ENCODE measurements around the gene CFAP97D1. TPM values are rescaled to one million over a fixed set of nuclear protein-coding genes. Genes with fewer than 3 reads are reported as not detected.
"Not testable (repeated sequence)": the region's sequence is repeated elsewhere in the genome, so short reads cannot be mapped to it uniquely, and the experiment has no call there.

The CFAP97D1 gene
- total RNA-seq, 1 donor from 2014 or later = not detected

DNA sequence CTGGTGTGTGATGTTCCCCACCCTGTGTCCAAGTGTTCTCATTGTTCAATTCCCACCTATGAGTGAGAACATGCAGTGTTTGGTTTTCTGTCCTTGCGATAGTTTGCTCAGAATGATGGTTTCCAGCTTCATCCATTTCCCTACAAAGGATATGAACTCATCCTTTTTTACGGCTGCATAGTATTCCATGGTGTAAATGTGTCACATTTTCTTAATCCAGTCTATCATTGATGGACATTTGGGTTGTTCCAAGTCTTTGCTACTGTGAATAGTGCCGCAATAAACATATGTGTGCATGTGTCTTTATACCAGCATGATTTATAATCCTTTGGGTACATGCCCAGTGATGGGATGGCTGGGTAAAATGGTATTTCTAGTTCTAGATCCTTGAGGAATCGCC is 12.4 kb downstream of the CFAP97D1 start:
- intact Hi-C loops (cut with micrococcal nuclease) = not testable (repeated sequence)

DNA sequence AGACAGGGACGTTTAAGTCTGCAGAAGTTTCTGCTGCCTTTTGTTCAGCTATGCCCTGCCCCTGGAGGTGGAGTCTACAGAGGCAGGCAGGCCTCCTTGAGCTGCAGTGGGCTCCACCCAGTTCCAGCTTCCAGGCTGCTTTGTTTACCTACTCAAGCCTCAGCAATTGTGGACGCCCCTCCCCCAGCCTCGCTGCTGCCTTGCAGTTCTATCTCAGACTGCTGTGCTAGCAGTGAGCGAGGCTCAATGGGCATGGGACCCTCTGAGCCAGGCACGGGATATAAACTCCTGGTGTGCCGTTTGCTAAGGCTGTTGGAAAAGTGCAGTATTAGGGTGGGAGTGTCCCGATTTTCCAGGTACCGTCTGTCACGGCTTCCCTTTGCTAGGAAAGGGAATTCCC is 17.8 kb downstream of the CFAP97D1 start:
- intact Hi-C loops (cut with micrococcal nuclease) = not testable (repeated sequence)

DNA sequence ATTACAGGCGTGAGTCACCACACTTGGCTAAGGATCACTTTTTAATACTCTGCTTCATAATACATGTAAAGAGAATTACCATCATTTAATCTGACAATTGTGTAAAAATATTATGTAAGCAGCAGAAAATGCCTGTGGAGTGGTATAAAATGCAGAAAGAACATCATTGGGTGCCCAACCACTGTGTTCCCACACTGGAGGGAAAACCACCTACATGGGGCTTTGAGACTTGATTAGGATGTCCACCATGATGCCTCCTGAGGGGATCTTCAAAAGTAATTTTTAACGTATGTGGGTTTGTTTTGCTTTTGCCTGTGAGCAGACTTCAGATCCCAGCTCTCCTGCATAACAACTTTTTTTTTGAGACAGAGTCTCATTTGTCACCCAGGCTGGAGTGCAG is 18.8 kb downstream of the CFAP97D1 start:
- intact Hi-C loops (cut with micrococcal nuclease) = no loop called here

DNA sequence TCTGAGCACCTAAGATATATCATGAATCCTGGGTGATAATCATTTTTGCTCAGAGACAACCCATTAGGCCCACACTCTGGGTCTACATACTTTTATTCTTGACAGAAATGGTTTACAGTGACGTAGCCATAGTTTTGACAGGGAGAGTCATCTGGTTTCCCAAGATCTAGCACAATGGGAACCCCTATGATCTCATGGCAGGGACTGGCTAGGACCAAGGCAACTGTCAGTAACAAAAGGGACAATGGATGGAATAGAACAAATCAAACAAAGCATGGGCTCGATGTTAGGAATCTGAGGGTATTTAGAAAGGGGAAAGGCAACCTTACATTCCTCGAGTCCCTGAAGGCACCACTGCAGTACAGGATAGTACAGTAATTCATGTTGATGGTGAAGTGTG is 20.5 kb downstream of the CFAP97D1 start:
- intact Hi-C loops (cut with micrococcal nuclease) = no loop called here

DNA sequence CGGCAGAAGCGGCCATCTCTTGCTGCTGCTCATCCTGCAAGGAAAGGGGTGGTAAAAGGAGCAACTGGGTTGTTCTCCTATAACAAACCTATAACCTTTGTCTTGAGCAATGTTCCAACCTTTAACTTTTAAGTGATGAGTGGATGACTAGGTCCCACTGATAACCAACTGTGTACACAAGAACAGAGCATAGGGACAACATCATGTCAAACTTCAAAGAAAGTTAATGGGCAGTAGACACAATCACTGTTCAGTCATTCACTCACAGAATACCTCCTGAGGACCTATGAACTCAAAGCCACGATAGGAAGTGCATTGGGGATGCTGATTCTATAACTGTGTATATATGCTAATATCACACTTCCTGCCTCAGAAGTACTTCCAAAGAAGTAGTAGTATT is 21.6 kb downstream of the CFAP97D1 start:
- intact Hi-C loops (cut with micrococcal nuclease) = no loop called here

DNA sequence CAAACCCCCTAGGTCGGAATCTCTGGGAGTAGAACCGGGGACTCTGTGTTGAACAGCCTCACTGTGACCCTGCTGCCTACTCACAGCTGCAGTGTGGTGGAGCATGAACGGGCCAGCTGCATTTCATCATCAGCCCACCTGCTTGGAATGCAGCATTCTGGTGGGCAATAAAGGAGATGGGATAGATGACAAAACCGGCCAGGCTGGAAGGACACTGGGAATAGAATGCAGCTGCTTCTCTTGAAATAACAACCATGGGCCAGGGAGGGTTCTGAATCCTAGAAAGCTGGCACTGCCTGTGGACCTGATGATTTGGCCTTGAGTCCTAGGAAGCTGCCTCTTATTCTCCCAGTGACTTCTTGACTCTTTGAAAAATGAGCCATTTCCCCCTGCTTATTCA is 23.5 kb downstream of the CFAP97D1 start:
- intact Hi-C loops (cut with micrococcal nuclease) = no loop called here

DNA sequence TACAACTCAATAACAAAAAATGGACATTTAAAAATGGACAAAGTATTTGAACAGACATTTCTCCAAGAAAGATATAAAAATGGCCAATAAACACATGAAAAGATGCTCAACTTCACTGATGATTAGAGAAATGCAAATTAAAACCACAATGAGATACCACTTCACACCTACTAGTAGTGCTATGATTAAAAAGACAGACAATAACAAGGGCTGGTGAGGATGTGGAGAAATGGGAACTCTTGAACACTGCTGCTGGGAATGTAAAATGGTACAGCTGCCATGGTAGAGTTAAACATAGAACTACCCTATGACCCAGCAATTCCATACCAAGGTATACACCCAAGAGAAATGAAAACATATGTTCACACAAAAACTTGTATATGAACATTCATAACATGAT is 24.9 kb downstream of the CFAP97D1 start:
- intact Hi-C loops (cut with micrococcal nuclease) = no loop called here

DNA sequence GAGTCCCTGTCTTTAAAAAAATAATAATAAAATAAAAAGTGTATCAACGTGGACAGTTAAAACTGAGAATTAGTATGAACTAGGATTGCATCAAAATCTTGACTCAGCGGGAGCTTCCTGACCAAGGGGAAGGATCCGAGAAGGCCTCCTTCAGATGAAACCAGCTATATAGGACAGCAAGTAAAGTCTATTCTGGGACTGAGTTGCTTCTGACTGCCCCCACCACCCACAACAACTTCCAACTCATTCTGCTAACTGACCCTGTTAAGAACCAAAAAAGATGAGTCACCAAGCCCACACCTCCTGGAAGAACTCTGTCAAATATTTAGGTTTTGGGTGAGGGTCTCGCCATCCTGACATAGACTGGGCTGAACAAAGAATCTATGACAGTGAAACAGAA is 27.8 kb downstream of the CFAP97D1 start:
- intact Hi-C loops (cut with micrococcal nuclease) = no loop called here

DNA sequence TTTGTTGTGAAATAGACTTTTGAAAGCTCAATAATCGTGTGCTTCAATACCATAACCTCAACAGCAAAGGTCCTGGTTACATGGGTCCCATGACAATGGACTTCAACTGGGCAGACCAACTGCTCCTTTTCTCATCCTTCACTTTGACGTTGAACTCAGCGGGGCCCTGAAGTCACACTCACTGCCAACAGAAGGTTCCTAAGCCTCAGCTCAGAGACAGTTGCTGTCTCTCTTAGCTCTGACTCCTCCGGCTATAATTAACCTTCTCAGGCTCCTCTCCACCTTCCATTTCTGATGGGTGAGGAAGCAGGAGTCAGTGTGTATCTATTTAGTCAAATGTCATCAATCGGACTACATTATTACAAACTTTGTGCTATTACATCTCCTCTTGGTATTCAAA is 28.9 kb downstream of the CFAP97D1 start:
- intact Hi-C loops (cut with micrococcal nuclease) = no loop called here

DNA sequence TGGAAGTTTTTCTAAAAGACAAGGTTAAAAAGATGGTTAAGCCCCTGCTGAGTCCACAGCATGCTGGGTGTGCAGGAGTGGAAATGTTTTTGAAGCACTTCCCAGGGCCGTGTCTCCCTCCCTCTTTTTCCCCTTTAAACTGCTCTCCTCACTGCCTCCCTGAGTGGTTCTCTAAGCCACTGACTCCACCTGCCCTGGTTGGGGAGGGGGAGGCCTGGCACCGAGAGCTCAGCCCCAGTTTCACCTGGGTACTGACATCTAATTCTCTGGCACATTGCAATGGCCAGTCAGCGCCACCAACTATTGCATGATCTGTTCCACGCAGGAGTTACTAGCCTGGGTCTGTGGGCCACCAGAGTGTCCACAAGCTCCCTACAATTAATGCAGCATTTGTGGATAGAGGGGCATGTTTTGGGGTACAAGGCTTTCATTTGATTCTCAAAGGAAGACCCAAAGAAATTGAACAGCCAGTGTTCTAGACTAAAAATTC is 30.0 kb downstream of the CFAP97D1 start:
- intact Hi-C loops (cut with micrococcal nuclease) = no loop called here

DNA sequence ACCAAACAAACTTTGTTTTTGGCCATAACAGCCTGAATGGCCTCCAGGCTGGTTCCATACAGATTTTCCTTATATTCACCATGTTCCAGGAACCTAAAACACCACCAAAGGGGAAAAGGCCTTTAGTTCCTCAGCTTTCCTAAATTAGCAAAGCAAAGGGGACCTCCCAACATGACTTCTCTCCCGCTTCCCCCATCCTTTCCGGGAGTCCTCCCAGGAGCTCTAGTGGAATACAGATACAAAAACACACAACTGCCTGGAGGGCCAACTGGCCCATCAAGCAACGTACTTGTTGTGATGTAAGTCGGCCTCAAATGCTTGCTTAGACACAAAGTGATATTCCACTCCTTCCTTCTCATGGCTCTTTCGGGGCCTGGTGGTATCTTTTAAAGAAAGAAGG is 30.6 kb downstream of the CFAP97D1 start:
- intact Hi-C loops (cut with micrococcal nuclease) = no loop called here

DNA sequence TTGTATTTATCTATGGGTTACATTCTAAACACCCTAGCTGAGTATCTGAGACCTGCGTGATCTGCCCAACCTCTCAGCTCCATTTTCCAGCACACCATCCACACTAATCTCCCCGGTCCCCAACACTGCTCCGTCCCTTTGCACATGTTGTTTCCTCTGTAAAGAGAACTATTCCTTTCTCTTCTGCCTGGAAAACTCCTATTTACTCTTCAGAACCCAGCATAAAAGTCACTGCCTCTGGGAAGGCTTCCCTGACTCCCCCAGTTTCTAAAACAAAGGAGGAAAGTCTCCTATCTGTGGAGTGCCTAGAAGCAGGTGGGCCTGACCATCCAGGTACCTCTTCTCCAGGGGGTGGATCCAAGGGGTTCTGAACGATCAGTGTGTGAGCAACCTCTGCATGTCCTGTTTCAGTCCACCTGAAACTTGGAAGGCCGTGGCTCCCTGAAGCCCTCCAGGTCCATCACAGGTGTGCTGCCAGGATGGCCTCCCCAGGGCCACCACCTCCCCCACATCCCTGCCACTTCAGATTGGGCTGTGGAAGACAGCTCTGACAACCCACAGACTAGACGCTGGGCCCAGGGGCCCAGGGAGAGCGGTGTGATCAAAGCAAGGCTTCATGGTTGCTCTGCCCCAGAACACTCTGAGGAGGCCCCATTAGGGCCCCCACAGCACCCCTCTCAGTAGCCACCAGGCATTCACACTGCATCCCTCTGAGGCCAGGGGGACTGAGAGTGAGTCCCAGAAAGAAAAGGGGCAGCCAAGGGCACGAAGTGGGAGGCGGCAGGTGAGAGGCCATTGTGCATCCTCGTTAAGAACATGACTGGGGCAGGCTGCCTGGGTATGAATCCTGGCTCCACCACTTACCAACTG is 32.4 kb downstream of the CFAP97D1 start:
- intact Hi-C loops (cut with micrococcal nuclease) = no loop called here

DNA sequence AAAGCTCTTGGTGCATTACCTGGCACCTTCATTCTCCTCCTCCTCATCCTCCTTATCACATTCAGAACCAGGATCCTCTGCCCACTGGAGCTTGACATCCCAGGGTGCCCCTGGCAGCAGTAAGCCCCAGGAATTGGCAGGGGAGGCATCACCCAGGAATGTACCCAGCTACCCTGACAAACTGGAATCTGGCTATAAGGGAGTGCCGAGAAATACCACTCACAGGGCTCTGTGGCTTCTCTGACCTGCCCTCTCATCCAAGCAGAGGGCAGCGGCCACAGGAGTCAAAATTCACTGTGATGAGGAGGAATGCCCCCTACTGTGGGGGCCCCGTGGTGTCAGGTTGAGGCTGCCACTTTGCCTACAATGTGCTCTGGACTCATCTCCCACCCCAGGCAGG is 33.2 kb downstream of the CFAP97D1 start:
- intact Hi-C loops (cut with micrococcal nuclease) = no loop called here

DNA sequence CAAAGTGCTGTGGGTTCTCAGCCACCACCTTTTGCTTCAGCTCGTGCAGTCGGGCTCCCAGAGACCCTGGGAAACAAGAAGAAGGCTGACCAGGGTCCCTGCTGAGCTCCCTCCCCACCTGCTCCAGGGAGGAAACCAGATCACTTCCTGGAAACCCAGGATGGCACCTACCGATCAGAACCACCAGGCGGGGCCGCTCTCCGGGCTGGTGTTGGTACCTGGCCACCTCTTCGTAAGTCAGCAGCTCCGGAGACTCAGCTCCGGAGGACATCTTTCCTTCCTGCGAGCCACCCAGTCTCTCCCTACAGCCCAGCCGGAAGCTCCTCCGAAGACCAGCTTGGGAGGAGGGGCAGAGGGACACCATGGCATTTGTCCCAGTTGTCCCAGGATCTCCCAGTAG is 33.8 kb downstream of the CFAP97D1 start:
- intact Hi-C loops (cut with micrococcal nuclease) = no loop called here

DNA sequence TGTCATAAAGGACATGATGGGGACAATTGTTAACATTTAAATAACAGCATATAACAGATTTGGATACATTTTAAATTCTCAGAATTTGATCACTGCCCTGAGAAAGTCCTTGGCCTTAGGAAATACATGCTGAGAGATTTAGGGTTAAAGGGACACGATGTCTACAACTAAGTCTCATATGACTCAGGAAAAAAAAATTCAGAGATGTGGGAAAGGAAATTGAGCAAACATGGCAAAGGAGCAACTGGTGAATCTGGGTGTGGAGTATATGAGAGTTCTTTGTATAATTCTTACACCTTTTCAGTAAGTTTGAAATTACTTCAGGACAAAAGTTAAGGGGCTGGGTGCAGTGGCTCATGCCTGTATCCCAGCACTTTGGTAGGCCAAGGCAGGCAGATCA is 34.5 kb downstream of the CFAP97D1 start:
- intact Hi-C loops (cut with micrococcal nuclease) = no loop called here

DNA sequence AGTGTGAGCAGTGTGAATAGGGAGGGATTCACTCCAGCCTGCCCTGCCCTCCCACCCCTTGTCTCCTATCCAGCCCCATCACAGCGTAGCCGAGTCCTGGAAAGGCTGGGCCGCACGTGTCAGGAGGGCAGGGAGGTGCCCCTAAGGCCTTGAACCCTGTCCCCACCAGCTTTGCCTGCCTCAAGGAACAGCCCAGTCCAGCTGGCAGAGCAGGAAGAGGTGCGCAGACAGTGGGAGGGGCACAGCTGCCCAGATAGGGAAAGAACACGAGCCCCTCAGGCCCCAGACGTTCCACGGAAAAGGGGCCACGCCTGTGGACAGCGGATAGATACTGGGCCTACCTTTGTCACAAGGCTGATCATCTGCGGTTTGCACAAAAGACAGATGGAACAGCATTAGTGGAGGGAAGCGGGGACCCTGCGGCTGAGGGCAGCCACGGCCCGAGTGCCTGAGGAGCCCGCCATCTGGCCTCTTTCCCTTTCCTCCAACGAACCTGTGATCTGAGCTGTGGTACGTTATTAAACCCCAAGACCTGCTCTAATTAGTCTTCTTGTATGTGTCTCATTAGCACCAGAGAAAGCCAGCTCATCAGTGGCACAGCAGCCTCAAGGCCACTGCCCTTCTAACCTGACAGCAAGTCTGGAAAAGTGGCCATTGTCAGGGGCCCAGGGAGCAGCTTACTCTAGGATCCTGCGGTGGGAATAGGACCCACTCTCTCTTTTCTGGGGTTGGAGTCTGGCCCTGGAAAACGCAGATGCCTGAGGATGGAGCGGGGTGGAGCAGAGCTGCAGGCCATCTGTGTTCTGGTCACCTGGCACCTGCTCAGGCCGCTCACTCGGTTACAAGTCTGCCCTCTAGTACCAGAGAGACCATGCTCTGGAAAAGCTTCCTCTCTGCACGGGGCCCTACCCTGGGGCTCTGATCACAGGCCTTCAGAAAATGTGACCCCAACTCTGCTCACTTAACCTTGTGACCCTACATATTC is 36.4 kb downstream of the CFAP97D1 start:
- intact Hi-C loops (cut with micrococcal nuclease) = no loop called here

DNA sequence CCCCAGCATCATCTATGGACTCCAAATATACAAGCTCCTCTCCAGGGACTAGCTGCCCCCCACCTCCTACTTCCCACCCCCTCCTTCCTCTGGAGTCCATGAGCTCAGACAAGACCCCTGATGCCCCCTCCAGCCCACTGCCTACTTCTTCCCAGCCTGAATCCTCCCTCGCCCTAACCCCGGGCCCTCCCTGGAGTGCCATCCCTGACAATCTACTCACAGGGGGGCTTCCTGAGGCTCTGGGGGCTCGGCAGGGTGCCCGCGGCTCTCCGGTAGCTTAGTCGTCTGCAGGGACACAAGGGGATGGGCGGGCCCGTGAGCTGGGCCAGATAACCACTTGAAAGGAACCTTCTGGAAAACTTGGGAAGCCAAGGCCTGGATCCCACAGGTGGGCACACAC is 37.6 kb downstream of the CFAP97D1 start:
- intact Hi-C loops (cut with micrococcal nuclease) = no loop called here

DNA sequence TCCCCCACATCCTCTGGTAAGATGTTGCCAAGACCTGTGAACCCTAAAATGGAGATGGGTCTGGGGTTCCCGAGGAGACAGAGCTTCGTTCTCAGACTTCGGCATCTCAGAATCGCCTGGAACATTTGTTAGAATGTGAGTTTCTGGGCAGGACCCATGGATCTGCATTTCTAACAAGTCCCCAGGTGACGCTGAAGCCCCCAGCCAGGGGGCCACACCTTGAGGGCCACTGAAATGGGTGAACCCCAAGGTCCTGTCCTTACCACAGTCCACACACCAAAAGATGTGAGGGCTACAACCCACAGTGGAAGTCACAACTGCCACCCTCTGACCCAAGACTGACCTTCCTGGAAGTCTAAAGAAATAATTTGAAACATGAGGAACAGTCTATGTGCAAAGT is 38.7 kb downstream of the CFAP97D1 start:
- intact Hi-C loops (cut with micrococcal nuclease) = no loop called here

DNA sequence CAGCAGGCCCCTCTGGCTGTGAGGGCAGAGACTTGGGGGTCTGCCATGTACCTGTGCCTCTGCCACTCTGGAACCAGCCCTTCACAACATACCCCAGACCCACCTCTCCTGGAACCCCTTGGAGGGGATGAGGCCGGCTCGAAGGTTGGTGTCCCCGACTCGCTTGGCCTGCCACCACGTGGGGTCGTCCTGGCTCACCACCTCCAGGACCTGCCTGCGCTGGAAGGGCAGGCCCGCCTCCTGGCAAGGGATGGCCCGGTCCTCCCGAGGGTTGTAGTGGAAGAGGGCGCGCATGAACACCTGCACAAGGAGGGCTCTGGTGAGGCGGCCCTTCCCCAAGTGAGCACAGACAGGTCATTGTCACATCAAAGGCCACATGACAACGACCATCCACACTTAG is 40.5 kb downstream of the CFAP97D1 start:
- intact Hi-C loops (cut with micrococcal nuclease) = no loop called here

DNA sequence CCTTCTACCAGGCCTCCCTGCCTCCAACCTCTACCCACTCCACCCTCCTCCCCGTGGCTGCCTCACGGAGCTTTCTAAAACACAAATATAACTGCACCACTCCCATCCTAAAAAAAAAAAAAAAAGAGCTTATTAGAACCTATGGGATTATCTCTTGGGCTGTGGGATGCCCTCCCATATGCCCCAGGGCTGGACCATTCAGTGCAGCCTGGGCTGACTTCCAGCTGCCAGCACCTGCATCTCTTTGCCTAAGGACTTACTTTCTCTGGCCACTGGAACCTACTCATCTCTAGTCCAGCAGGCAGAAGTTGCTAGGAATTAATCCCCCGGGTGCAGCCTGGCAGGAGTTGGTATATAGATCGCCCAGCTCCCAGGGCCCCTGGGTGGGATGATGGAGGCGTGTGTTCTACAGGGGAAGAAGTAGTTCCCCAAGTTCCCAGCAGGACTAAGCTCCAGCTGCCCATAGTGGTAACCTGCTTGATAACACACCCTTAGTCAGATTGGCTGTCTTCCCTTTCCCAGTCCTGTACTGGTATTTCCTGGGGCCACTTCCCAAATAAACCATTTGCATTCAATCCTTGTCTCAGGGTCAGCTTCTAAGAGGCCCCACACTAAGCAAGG is 42.4 kb downstream of the CFAP97D1 start:
- intact Hi-C loops (cut with micrococcal nuclease) = no loop called here

DNA sequence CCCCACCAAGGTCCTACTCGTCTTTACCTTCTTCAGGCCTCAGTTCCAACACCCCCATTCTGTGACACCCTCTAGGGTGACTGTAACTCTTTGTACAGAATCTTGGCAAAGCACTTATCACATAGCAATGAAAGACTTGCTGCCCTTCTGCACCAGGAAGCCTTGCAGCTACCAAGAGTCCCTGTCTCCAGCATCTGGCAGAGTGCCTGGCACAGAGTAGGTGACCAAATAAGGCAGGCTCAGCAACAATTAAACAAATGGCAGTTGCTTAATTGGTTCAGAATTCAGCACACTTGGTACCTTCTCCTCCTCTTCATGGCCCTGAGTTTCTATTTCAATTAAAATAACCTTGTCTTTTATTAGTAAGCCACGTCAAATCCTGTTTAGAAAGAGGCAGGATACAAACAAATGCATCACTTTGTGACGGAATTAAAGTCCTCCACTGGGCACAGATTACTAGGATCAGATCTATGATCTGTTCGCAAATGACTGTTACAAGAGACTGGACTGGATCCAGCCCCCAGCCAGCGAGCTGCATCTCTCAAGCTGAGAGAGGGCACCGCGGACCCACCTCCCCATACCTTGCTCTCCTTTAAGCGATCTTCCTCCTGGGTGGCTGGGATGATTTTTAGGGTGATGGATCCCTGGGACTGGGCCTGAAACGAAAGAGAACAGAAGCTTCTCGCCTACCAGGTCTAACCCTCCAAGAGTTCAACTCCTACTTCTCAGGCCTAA is 43.3 kb downstream of the CFAP97D1 start:
- intact Hi-C loops (cut with micrococcal nuclease) = no loop called here
